ENCODE data around the gene PARD3B.

PARD3B gene

GRCh38 chr2:204972606-204973336 lies 427.5 kb downstream of the PARD3B start:
- DNase-seq, result no peak

GRCh38 chr2:204973616-204974015 lies 428.3 kb downstream of the PARD3B start:
- DNase-seq, result no peak

- DNase-seq, result no peak
These were observed 429.2 kb downstream of the PARD3B start for GRCh38 chr2:204974487-204974886.

GRCh38 chr2:204977914-204978313 lies 432.6 kb downstream of the PARD3B start:
- DNase-seq, result no peak

- peak; percentile 2 for DNase-seq
These were observed 437.0 kb downstream of the PARD3B start for GRCh38 chr2:204982303-204982702.

- peak; percentile 58 for DNase-seq
These were observed 439.2 kb downstream of the PARD3B start for GRCh38 chr2:204984518-204984917.

GRCh38 chr2:204986641-204987040 lies 441.4 kb downstream of the PARD3B start:
- DNase-seq, result no peak

GRCh38 chr2:204988836-204989235 lies 443.6 kb downstream of the PARD3B start:
- DNase-seq, result no peak

- DNase-seq, result no peak
These were observed 444.6 kb downstream of the PARD3B start for GRCh38 chr2:204989877-204990276.

- no peak for DNase-seq
These were observed 456.2 kb downstream of the PARD3B start for GRCh38 chr2:205001300-205001966.

- no peak for DNase-seq
These were observed 457.1 kb downstream of the PARD3B start for GRCh38 chr2:205002390-205002789.

- no peak for DNase-seq
These were observed 458.0 kb downstream of the PARD3B start for GRCh38 chr2:205003288-205003687.

GRCh38 chr2:205010196-205010595 lies 464.9 kb downstream of the PARD3B start:
- DNase-seq, result no peak

GRCh38 chr2:205011031-205011430 lies 465.8 kb downstream of the PARD3B start:
- no peak for DNase-seq

- no peak for DNase-seq
These were observed 467.7 kb downstream of the PARD3B start for GRCh38 chr2:205012961-205013360.

- no peak for DNase-seq
These were observed 468.3 kb downstream of the PARD3B start for GRCh38 chr2:205013586-205013985.

GRCh38 chr2:205014201-205014600 lies 468.9 kb downstream of the PARD3B start:
- no peak for DNase-seq

- DNase-seq, result no peak
These were observed 472.1 kb downstream of the PARD3B start for GRCh38 chr2:205017381-205017780.

GRCh38 chr2:205017912-205018311 lies 472.6 kb downstream of the PARD3B start:
- no peak for DNase-seq

GRCh38 chr2:205020673-205021072 lies 475.4 kb downstream of the PARD3B start:
- DNase-seq, result no peak

- DNase-seq, result no peak
These were observed 477.6 kb downstream of the PARD3B start for GRCh38 chr2:205022841-205023240.

GRCh38 chr2:205024822-205025518 lies 479.7 kb downstream of the PARD3B start:
- DNase-seq, result peak; percentile 93

- no peak for DNase-seq
These were observed 480.4 kb downstream of the PARD3B start for GRCh38 chr2:205025580-205026240.

Data from fibroblast of upper back skin (primary cell).